ENCODE results near the gene ADIRF. TPM values are rescaled to one million over a fixed set of nuclear protein-coding genes. Genes with fewer than 3 reads are reported as not detected.
A peak's percentile ranks its signal among the peaks of the same experiment; 100 is the strongest.
"Not testable (repeated sequence)": the region's sequence is repeated elsewhere in the genome, so short reads cannot be mapped to it uniquely, and the experiment has no call there.

ADIRF gene
- total RNA-seq, 4 donors from 2014 or later = 79.1 to 131 (median 104) TPM

DNA sequence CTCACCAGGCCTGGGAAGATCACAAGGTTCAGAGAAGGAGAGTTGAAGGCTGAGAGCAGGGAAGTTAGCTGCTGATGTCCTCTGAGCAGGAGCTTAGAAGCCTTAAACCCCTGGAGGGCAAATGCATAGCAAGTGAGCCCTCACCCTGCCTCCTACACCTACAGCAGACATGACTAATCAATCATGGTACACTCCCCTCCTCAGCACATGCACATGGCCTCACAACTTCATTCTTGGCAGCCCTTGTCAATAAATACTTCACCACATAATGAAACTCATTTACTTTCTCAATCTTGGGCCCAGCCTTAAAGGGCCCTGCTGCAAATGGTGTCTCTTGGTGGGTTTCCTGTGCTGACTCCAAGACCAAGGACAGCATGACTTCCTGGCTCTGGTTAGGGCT, 23.8 kb upstream of the ADIRF start:
- TF ChIP-seq POLR2A (IDR thresholded peaks at IDR 0.05) (no peak), POLR2AphosphoS5 (IDR thresholded peaks at IDR 0.05) (no peak), EP300 (IDR thresholded peaks at IDR 0.05) (no peak)
- TF ChIP-seq, protein P1, sequence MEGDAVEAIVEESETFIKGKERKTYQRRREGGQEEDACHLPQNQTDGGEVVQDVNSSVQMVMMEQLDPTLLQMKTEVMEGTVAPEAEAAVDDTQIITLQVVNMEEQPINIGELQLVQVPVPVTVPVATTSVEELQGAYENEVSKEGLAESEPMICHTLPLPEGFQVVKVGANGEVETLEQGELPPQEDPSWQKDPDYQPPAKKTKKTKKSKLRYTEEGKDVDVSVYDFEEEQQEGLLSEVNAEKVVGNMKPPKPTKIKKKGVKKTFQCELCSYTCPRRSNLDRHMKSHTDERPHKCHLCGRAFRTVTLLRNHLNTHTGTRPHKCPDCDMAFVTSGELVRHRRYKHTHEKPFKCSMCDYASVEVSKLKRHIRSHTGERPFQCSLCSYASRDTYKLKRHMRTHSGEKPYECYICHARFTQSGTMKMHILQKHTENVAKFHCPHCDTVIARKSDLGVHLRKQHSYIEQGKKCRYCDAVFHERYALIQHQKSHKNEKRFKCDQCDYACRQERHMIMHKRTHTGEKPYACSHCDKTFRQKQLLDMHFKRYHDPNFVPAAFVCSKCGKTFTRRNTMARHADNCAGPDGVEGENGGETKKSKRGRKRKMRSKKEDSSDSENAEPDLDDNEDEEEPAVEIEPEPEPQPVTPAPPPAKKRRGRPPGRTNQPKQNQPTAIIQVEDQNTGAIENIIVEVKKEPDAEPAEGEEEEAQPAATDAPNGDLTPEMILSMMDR (IDR thresholded peaks at IDR 0.05) = no peak
- Histone ChIP-seq H3K9me3 (no peaks in the 10 kb centered on the region), H3K27ac (no peak overlapping the region), H3K36me3 (peaks cover 8% of the 10 kb centered on the region), H3K4me3 (no peak overlapping the region), H3K4me1 (peaks cover 28% of the 10 kb centered on the region), H3K27me3 (no peaks in the 10 kb centered on the region)
- peak; percentile 23 to 43 for DNase-seq (ENCODE audit: low spot score in 2 of 2)

DNA sequence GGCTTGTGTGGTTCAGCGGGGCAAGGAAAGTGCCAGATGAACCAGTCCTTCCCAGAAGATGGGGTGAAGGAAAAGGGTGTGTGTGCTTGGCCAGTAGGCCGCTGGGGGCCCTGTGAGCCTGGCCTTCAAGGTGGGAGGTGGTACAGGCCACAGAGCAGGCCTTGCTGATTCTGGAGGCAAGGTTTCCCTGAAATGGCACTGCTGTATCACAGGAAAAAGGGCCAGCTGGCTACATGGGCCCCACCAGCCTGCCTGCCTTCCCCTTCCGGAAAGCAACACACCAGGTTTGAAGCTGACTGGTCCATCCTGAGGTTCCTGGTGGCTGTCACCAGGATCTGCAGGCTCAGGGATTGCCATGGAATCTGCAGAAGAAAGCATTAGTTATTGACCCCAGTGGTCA, 23.4 kb upstream of the ADIRF start:
- Histone ChIP-seq H3K27ac (no peak overlapping the region), H3K4me1 (peaks cover 25% of the 10 kb centered on the region), H3K27me3 (no peaks in the 10 kb centered on the region), H3K9me3 (no peaks in the 10 kb centered on the region), H3K36me3 (peaks cover 8% of the 10 kb centered on the region), H3K4me3 (no peak overlapping the region)
- peak in 1 of 2 donors; percentile 64 for DNase-seq (ENCODE audit: low spot score in 2 of 2)
- TF ChIP-seq, protein P1 (IDR thresholded peaks at IDR 0.05) = no peak
- no peak for TF ChIP-seq POLR2AphosphoS5 (IDR thresholded peaks at IDR 0.05)
- no peak for TF ChIP-seq EP300 (IDR thresholded peaks at IDR 0.05)
- TF ChIP-seq POLR2A (IDR thresholded peaks at IDR 0.05) = no peak
- 77% methylated on average over 2 of the region's 3 CpGs for WGBS

DNA sequence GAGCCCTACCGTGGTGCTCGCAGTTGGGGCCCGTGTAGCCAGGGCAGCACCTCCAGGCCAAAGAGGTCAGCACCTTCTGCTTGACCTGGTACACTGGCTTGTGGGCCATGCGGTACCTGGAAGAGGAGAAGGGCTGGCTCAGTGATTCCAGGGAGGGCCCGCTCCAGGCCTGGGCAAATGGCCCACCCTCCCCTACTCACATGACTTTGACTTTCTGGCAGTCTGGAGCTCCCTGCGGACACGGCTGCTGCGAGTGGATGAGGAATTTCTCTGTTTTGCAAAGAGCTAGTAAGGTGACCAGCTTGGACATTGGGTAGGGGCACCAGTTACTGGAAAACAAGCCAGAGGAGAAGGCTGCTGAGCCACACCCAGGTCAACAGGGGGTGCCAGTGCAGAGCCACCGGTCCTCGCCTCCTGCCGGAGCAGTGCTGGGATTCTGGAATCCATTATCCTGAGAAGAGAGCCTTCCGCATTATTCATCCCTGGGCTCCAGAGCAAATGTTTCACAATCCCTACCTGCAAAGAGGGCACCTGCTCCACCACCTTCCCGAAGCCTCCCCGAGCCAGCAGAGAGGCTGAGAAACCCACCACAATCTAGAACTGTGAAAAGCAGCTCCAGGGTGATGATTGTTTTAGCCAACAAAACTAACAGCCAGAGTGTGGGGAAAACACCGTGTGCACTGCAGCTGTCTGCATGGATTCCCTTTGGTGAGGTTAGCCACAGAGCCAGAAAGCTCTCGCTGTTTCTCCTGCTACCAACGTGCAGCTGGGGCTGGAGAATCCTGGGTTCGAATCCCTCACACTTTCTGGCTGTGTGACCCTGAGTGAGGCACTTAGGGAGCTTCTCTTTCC, 22.7 kb upstream of the ADIRF start:
- 70% methylated on average over 10 of the region's 18 CpGs for WGBS
- H3K27ac ChIP-seq = no peak overlapping the region
- H3K36me3 ChIP-seq = peaks cover 8% of the 10 kb centered on the region
- TF ChIP-seq POLR2AphosphoS5 (IDR thresholded peaks at IDR 0.05) (no peak), EP300 (IDR thresholded peaks at IDR 0.05) (no peak), POLR2A (IDR thresholded peaks at IDR 0.05) (no peak)
- TF ChIP-seq, protein P1 (IDR thresholded peaks at IDR 0.05) = no peak
- peaks cover 25% of the 10 kb centered on the region for H3K4me1 ChIP-seq
- no peak overlapping the region for H3K4me3 ChIP-seq
- DNase-seq (ENCODE audit: low spot score in 2 of 2) = peak; percentile 69 to 75
- no peaks in the 10 kb centered on the region for H3K9me3 ChIP-seq
- H3K27me3 ChIP-seq = no peaks in the 10 kb centered on the region

DNA sequence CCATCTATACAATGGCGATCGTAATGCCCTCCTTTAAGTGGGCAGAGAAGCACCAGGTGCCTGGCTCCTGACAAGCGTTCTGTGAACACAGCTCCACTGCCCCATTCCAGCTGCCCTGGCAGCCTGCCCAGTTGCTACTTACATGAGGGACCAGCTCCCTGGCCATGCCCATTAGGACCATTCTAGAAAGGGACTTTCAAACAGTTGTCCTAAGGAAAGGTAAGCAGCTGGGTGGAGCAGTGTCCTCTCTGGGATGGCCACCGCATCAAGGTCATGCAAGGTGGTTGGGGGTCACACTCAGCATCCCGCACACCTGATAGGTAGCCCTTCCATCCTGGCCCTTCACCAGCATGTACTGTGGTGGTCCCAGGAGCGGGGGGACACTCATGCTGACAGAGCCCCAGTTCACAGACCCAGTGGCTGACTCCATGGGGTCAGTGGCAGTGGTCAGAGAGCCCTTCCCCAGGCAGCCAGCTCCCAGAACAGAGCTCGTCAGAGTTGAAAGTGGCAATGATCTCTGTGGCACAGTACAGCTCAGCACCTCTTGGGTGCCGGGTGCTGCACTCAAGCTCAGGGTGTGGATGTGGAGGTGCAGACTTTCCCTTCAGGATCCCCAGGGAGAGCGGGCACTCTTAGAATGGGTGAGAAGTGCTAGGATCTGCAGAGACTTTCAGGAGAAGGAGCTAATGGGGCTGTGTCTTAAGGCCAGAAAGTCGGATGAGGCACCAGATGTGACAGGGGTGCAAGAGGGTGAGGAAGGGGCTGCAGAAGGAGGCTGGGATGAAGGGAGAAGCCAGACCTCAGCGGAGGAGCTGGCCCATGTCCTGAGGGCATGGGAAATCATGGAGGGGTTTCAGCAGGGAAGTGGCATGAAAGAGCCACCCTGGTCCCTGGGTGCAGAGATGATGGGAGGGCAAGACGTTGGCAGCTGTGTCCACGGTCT, 21.8 kb upstream of the ADIRF start:
- no peak overlapping the region for H3K4me3 ChIP-seq
- no peaks in the 10 kb centered on the region for H3K27me3 ChIP-seq
- peaks cover 25% of the 10 kb centered on the region for H3K4me1 ChIP-seq
- DNase-seq (ENCODE audit: low spot score in 2 of 2) = peak; percentile 73 to 78
- peaks cover 8% of the 10 kb centered on the region for H3K36me3 ChIP-seq
- no peak overlapping the region for H3K27ac ChIP-seq
- TF ChIP-seq EP300 (IDR thresholded peaks at IDR 0.05) = no peak
- no peak for TF ChIP-seq POLR2A (IDR thresholded peaks at IDR 0.05)
- TF ChIP-seq, protein P1 (IDR thresholded peaks at IDR 0.05) = no peak
- TF ChIP-seq POLR2AphosphoS5 (IDR thresholded peaks at IDR 0.05) = no peak
- no peaks in the 10 kb centered on the region for H3K9me3 ChIP-seq
- WGBS = 88% methylated on average over 9 of the region's 13 CpGs

DNA sequence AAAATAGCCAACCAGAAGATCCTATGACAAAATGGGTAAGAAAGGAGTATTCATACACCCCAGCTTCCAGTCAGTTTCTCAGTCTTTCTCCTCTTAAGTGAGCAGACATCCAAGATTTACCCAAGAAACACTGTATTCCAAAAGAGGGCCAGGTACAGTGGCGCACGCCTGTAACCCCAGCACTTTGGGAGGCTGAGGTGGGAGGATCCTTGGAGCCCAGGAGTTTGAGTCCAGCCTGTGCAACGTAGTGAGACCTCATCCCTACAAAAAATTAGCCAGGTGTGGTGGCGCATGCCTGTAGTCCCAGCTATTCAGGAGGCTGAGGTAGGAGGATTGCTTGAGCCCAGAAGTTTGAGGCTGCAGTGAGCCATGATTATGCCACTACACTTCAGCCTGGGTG, 20.5 kb upstream of the ADIRF start:
- peaks cover 25% of the 10 kb centered on the region for H3K4me1 ChIP-seq
- DNase-seq (ENCODE audit: low spot score in 2 of 2) = peak; percentile 13 to 37
- H3K4me3 ChIP-seq, H3K27ac ChIP-seq, H3K9me3 ChIP-seq, H3K36me3 ChIP-seq, H3K27me3 ChIP-seq: not testable (repeated sequence)
- 92% methylated on average over 4 of the region's 4 CpGs for WGBS
